GM20000 (cell line): Measurements from ENCODE around the gene UBE3C.
A peak's percentile ranks its signal among the peaks of the same experiment; 100 is the strongest.

Experiments used
- DNase-seq: peaks from one replicate; pipeline ENCODE4 v3.0.0; 2012; ENCODE audit warnings: low spot score
- TF ChIP-seq, protein P1 (sequence below): IDR thresholded peaks from 2 replicates; pipeline ENCODE4 v1.5.1; 2012; ENCODE audit warnings: mild to moderate bottlenecking, control low read depth; ENCODE audit errors: extremely low read depth, missing control alignments

The UBE3C gene

GRCh38 chr7:157222687-157223086, 84.0 kb downstream of the UBE3C start:
- TF ChIP-seq, protein P1, sequence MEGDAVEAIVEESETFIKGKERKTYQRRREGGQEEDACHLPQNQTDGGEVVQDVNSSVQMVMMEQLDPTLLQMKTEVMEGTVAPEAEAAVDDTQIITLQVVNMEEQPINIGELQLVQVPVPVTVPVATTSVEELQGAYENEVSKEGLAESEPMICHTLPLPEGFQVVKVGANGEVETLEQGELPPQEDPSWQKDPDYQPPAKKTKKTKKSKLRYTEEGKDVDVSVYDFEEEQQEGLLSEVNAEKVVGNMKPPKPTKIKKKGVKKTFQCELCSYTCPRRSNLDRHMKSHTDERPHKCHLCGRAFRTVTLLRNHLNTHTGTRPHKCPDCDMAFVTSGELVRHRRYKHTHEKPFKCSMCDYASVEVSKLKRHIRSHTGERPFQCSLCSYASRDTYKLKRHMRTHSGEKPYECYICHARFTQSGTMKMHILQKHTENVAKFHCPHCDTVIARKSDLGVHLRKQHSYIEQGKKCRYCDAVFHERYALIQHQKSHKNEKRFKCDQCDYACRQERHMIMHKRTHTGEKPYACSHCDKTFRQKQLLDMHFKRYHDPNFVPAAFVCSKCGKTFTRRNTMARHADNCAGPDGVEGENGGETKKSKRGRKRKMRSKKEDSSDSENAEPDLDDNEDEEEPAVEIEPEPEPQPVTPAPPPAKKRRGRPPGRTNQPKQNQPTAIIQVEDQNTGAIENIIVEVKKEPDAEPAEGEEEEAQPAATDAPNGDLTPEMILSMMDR, result no peak
- no peak for DNase-seq

- TF ChIP-seq, protein P1, result no peak
- no peak for DNase-seq
Observed at GRCh38 chr7:157224627-157225026, 85.9 kb downstream of the UBE3C start.

- peak; percentile 23 for DNase-seq
- TF ChIP-seq, protein P1, result no peak
Observed at GRCh38 chr7:157228864-157229422, 90.2 kb downstream of the UBE3C start.

GRCh38 chr7:157233677-157234076, 95.0 kb downstream of the UBE3C start:
- TF ChIP-seq, protein P1, result no peak
- DNase-seq, result no peak

DNA sequence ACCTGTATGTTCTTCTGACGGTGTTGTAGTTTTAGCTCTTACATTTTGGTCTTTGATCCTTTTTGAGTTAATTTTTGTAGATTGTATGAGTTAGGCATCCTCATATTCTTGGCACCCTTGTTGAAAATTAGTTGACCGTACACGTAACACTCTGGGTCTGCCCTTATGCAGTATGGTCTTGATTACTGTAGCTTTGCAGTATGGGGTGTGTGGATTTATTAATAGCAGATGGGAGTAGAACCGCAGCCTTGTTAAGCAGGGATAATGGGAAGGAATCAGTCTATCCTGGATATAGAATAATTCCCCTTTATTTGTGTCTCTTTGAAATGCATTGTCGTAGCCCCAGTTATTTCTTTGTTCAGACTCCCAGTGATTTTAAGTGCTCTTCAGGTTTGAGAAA, 95.5 kb downstream of the UBE3C start:
- DNase-seq, result no peak
- TF ChIP-seq, protein P1, result no peak

GRCh38 chr7:157235357-157236333, 96.9 kb downstream of the UBE3C start:
- DNase-seq, result no peak
- TF ChIP-seq, protein P1, result no peak

GRCh38 chr7:157238087-157238486, 99.4 kb downstream of the UBE3C start:
- TF ChIP-seq, protein P1, result no peak
- DNase-seq, result no peak
